Measurements from ENCODE around the gene ZYX. TPM values are rescaled to one million over a fixed set of nuclear protein-coding genes. Genes with fewer than 3 reads are reported as not detected.

Gene ZYX
- total RNA-seq, 1 donor from 2014 or later: 9.2 TPM

- no peak for DNase-seq (ENCODE audit: low read depth)
- TF ChIP-seq CTCF (IDR thresholded peaks at IDR 0.05; ENCODE audit: insufficient read depth, low read length, severe bottlenecking): no peak
- FAIRE-seq: no peak
- Histone ChIP-seq H3K27me3 (ENCODE audit: control insufficient read depth, insufficient read depth, low read length) (no peaks in the 10 kb centered on the region), H3K4me3 (ENCODE audit: low read depth, low read length) (no peak overlapping the region), H3K36me3 (ENCODE audit: control insufficient read depth, insufficient read depth, low read length) (peaks cover 46% of the 10 kb centered on the region)
These were observed 15.0 kb downstream of the ZYX start for GRCh38 chr7:143396182-143396581.

- Histone ChIP-seq H3K27me3 (ENCODE audit: control insufficient read depth, insufficient read depth, low read length) (no peaks in the 10 kb centered on the region), H3K4me3 (ENCODE audit: low read depth, low read length) (no peak overlapping the region), H3K36me3 (ENCODE audit: control insufficient read depth, insufficient read depth, low read length) (peaks cover 45% of the 10 kb centered on the region)
- FAIRE-seq (no peak), DNase-seq (ENCODE audit: low read depth) (no peak)
- TF ChIP-seq CTCF (IDR thresholded peaks at IDR 0.05; ENCODE audit: insufficient read depth, low read length, severe bottlenecking): no peak
These were observed 15.7 kb downstream of the ZYX start for GRCh38 chr7:143396625-143397556.

- no peak overlapping the region for H3K4me3 ChIP-seq (ENCODE audit: low read depth, low read length)
- H3K36me3 ChIP-seq (ENCODE audit: control insufficient read depth, insufficient read depth, low read length): peaks cover 42% of the 10 kb centered on the region
- no peak for FAIRE-seq
- no peaks in the 10 kb centered on the region for H3K27me3 ChIP-seq (ENCODE audit: control insufficient read depth, insufficient read depth, low read length)
- DNase-seq (ENCODE audit: low read depth): no peak
- no peak for TF ChIP-seq CTCF (IDR thresholded peaks at IDR 0.05; ENCODE audit: insufficient read depth, low read length, severe bottlenecking)
These were observed 16.8 kb downstream of the ZYX start for GRCh38 chr7:143397710-143398530.

GRCh38 chr7:143398616-143399015 is 17.5 kb downstream of the ZYX start:
- Histone ChIP-seq H3K4me3 (ENCODE audit: low read depth, low read length) (no peak overlapping the region), H3K36me3 (ENCODE audit: control insufficient read depth, insufficient read depth, low read length) (peaks cover 42% of the 10 kb centered on the region), H3K27me3 (ENCODE audit: control insufficient read depth, insufficient read depth, low read length) (no peaks in the 10 kb centered on the region)
- no peak for TF ChIP-seq CTCF (IDR thresholded peaks at IDR 0.05; ENCODE audit: insufficient read depth, low read length, severe bottlenecking)
- FAIRE-seq (no peak), DNase-seq (ENCODE audit: low read depth) (no peak)

GRCh38 chr7:143399151-143399550 is 18.0 kb downstream of the ZYX start:
- DNase-seq (ENCODE audit: low read depth) (no peak), FAIRE-seq (no peak)
- no peaks in the 10 kb centered on the region for H3K27me3 ChIP-seq (ENCODE audit: control insufficient read depth, insufficient read depth, low read length)
- H3K4me3 ChIP-seq (ENCODE audit: low read depth, low read length): no peak overlapping the region
- no peak for TF ChIP-seq CTCF (IDR thresholded peaks at IDR 0.05; ENCODE audit: insufficient read depth, low read length, severe bottlenecking)
- H3K36me3 ChIP-seq (ENCODE audit: control insufficient read depth, insufficient read depth, low read length): peaks cover 38% of the 10 kb centered on the region
